DMS114 treated with DMSO at 0.1 percent for 48 hours (cell line): ENCODE data around the gene ZRANB1.
"Not testable (repeated sequence)": the region's sequence is repeated elsewhere in the genome, so short reads cannot be mapped to it uniquely, and the experiment has no call there.

Experiments
- DNase-seq: peaks from one replicate; lab custom pipeline; 2025; ENCODE audit not compliant: unreplicated experiment; lab: John Stamatoyannopoulos, UW

The ZRANB1 gene

DNA sequence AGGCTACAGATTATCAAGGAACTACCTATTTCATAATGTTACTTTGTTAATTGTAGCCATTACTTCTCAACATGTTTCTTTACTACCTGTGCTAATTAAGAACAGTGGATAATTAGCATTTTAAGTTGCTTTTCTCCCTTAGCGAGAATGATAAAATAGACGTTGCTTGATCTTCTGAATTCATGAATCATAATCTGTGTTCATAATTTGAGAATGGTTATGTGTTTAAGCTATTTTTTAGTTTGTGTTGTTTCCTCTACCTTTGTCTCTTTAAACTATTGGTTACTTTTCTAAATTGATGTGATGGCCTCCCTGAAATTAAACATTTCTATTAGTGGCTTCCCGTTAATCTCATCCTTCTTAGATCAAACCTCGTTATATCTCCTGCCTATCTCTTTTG lies at the start of gene ZRANB1:
Gene ZRANB1, plus strand, starts transcription at position 301 of the 400 bp plus-strand sequence. CDS start 371 bp downstream, outside the sequence.
- no peak for DNase-seq

DNA sequence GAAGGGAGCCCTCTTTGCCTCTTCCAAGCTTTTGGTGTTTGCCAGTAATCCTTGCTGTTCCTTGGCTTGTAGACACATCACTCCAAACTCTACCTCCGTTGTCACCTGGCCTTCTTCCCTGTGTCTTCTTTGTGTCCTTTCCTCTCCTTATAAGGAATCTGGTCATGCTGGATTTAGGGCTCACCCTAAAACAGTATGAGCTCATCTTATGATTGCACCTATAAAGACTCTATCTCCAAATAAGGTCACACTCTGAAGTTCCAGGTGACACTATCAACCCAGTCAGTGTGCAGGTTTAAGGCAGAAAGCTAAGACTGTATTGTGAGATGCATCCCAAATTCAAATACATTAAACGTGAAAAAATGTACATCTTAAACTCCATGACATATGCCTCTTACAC lies 49.0 kb upstream of the ZRANB1 start:
- no peak for DNase-seq

GRCh38 chr10:124894569-124895215 lies 47.2 kb upstream of the ZRANB1 start:
- DNase-seq, result no peak

- DNase-seq, result no peak
Observed at GRCh38 chr10:124896751-124897150, 45.2 kb upstream of the ZRANB1 start.

DNA sequence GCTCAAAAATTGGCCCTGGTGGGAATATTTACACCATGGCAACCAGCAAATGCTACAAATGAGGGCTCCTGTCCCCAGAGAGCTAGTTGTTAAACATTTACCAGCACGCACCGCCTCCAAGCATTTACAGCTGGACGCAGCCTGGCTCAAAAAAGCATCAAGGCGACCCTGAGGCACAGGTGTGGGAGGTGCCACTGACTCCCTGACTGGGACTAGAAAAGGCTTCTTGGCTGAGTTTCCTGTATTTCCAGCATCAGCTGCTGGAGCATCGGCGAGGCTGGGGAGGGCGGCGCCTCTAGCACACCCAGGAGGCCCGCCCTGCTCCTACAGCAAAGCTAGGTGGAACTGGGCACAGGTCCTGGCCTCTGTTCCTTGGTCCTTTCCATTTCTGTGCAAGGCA lies 43.5 kb upstream of the ZRANB1 start:
- no peak for DNase-seq

DNA sequence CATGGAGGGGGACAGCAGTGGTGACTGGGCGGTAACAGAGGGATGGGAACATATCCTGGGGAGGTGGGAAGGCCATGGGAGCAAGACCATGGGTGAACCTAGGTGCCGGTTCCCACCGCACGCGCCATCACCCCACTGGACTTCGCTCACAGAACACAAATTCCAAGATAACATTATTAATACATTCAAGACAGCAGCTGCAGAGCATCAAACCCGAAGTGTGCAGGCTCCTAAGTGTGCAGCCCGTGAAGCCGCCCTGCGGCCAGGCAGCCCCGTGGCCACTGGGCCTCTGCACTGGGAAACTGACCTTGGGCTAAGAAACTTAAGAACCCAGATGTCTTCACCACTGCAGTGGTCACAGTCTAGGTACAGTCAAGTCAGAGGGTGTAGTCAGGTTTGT lies 42.8 kb upstream of the ZRANB1 start:
- DNase-seq, result no peak

GRCh38 chr10:124902462-124902861 lies 39.5 kb upstream of the ZRANB1 start:
- no peak for DNase-seq

- DNase-seq, result no peak
Observed at GRCh38 chr10:124903111-124903510, 38.8 kb upstream of the ZRANB1 start.

GRCh38 chr10:124904796-124905195 lies 37.1 kb upstream of the ZRANB1 start:
- DNase-seq, result no peak

GRCh38 chr10:124906551-124907001 lies 35.3 kb upstream of the ZRANB1 start:
- DNase-seq, result no peak

DNA sequence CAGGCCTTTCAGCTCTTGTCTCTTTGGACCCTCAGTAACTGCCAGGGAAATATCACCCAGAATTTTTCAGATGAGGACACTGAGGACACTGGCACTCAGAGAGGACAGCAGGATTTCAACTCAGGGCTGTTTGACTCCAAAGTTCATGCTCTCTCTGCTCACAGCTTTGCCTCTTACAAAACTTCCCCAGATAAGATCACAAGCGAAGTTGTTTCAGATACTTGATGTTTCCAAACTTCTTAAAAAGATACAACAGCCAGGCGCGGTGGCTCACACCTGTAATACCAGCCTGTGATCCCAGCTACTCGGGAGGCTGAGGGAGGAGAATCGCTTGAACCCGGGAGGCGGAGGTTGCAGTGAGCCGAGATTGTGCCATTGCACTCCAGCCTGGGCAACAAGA lies 32.4 kb upstream of the ZRANB1 start:
- DNase-seq, result no peak

DNA sequence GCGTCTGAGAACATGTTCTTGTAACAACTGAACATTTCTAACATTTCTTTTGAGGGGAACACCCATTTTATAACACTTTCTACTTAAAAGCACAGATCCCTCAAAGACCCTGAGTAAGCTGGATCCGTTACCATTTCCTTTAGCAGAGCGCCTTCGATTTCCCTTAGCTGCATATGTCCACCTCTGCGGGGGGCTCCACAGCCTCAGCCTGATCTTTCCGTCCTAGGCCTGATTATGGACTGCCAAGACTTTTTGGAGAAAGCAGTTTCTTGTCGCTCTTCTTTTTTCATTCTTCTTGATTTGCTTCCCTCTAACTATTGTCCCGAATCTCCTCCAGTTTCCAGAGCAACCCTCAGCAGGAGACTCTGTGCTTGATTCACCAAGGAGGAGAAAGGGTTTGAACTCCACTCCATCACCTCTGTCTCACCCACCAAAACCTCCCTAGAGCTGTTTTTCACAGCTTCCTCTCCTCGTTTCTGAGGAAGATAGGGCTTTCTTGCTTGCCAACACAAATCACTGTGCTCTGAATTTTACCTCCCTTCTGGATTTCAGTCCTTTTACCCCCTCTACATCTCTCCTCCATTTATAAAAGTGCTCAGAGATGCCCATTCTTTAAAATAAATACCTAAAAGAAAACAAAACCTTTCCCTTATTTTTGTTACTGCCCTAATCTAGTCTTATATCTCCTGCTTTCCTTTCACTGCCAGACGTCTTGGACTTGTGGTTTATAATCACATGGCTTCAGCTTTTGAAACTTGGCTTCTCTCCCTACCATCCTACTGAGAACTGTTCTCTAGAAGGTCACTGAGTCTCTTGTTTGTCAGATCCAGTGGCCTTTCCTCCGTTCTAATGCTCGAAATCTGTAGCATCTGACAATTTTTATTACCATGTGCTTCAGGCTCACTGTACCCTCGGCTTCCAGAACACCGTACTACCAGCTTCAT lies 30.5 kb upstream of the ZRANB1 start:
- no peak for DNase-seq

- DNase-seq, result no peak
Observed at GRCh38 chr10:124912101-124912886, 29.6 kb upstream of the ZRANB1 start.

- DNase-seq, result no peak
Observed at GRCh38 chr10:124913167-124913566, 28.8 kb upstream of the ZRANB1 start.

- DNase-seq, result not testable (repeated sequence)
Observed at GRCh38 chr10:124914398-124914797, 27.5 kb upstream of the ZRANB1 start.

DNA sequence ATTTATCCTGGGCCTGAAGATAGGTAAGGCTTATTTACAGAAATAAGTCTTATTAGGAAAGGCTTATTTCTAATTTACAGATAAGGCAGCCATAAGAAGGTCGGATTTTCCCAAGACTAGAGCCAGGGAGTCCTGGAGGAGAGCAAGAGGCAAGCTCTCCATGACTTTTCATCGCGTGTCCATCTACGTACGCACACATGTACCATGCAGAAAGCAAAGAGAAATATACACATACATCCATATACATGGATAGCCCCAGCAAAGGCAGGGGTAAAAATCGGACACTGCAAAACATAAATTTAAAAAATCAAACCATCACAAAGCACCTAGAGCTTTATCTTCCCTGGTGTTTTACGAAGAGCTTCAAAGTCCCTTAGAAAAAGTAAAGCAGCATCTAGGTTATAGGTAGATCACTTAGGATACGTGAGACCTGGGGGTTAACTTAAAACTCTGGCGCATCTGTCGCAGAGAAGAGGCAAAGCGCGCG lies 25.8 kb upstream of the ZRANB1 start:
- peak; percentile 34 for DNase-seq

GRCh38 chr10:124916585-124917427 lies 25.1 kb upstream of the ZRANB1 start:
- DNase-seq, result peak; percentile 91

GRCh38 chr10:124917428-124918190 lies 24.3 kb upstream of the ZRANB1 start:
- DNase-seq, result peak; percentile 58

GRCh38 chr10:124918191-124918830 lies 23.6 kb upstream of the ZRANB1 start:
- no peak for DNase-seq
